Activated T-helper 1 cell treated with anti-CD3 and anti-CD28 coated beads, Interleukin-12 subunit alpha, Interleukin-12 subunit beta, Interleukin-2, Interleukin-4 antibody, amounts not matched to agents 30 ng/mL and 10 ng/mL and 1 ng/mL, durations not matched to agents 14 hours and 24 hours and 36 hours (primary cell): Measurements from ENCODE around the gene DAZAP1. TPM values are rescaled to one million over a fixed set of nuclear protein-coding genes. Genes with fewer than 3 reads are reported as not detected.
"Not testable (repeated sequence)": the region's sequence is repeated elsewhere in the genome, so short reads cannot be mapped to it uniquely, and the experiment has no call there.

ENCODE experiments used
- DNase-seq: peaks from one replicate; pipeline ENCODE4 v3.0.0; 2021; ENCODE audit warnings: low spot score
- H3K27ac Mint-ChIP-seq: one replicate; pipeline ENCODE4 v1.8.0; 2021; ENCODE audit warnings: mild to moderate bottlenecking, mixed read lengths
- H3K27me3 Mint-ChIP-seq: one replicate; pipeline ENCODE4 v1.8.0; 2022; ENCODE audit warnings: mild to moderate bottlenecking, moderate library complexity, mixed read lengths; ENCODE audit not compliant: insufficient read depth
- H3K36me3 Mint-ChIP-seq: one replicate; pipeline ENCODE4 v1.8.0; 2021; ENCODE audit warnings: low read depth, mixed read lengths
- H3K4me1 Mint-ChIP-seq: one replicate; pipeline ENCODE4 v1.8.0; 2021; ENCODE audit warnings: low read depth, mixed read lengths
- H3K4me3 Mint-ChIP-seq: one replicate; pipeline ENCODE4 v1.8.0; 2021; ENCODE audit warnings: mild to moderate bottlenecking, moderate library complexity, mixed read lengths
- H3K9me3 Mint-ChIP-seq: one replicate; pipeline ENCODE4 v1.8.0; 2021; ENCODE audit warnings: mixed read lengths
- intact Hi-C: fragments of 100-400 bp; cut with micrococcal nuclease; formaldehyde crosslinking; loops from one replicate; pipeline ENCODE4 v1.15.1; 2024
- total RNA-seq: library from RNA; stranded (reverse); gene quantifications from 2 replicates; pipeline ENCODE4 v1.2.3, GENCODE V29; 2022

Gene DAZAP1
- total RNA-seq, 1 donor from 2014 or later: 301 TPM

DNA sequence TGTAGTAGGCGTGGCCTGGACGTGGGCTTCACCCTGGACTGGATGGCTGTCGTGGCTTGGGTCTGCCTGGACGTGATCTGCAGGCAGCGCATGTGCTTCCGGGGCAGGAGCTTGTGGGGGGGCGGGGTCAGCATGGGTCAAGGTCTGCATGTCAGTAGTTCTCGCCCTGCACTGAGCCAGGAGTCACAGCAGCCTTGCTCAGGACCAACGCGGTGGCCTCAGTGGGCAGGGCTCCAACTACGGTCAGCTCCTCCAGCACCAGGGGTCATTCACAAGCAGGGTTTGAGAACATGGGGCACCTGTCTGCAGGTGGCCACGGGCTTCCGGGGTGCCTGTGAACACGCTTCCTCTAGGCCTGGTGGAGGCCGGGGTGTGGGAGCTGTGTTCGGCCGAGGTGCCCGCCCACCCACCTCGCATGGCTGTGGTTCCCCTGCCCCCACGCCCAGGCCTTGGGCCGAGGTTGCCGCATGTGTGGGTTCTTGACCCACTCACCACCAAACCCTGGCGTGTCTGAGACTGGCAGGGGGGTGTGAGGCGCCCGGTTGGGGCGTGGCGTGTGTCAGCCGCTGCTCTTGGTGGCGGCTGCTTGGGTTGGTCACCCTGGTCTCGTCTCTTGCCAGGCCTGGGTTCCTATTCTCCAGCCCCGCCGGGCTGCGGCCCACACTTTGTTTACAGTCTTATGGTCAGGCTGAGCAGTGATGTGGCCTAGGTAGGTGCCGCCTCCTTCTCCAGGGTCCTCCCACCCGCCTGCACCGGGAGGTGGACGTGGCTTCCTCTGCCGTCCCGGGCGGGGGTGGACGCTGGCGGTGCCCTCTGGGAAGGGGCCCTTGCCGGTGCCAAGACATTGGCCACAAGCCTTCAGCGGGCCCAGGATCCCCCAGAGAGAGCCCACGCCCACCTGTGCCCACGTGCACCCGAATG lies 26.0 kb downstream of the DAZAP1 start:
- no peak overlapping the region for H3K27ac Mint-ChIP-seq
- H3K9me3 Mint-ChIP-seq: no peaks in the 10 kb centered on the region
- H3K27me3 Mint-ChIP-seq: no peaks in the 10 kb centered on the region
- H3K4me1 Mint-ChIP-seq: no peaks in the 10 kb centered on the region
- intact Hi-C loops: no loop called here
- no peak overlapping the region for H3K4me3 Mint-ChIP-seq
- H3K36me3 Mint-ChIP-seq: peaks cover 12% of the 10 kb centered on the region
- no peak for DNase-seq

DNA sequence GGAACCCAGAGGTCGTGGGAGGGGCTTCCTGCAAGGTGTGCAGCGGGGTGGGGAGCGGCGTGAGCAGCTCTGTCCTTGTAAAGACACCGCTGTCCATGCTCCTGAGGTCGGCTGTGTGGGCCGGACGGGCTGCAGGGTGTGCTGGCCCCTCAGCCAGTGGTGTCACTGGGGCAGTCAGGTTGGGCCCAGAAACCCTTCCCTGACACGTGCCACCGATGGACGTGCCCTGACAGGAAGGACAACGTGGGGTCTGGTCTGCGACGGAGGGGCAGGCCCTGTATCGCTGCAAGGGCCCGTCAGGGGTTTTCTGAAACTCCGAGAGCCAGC lies 26.6 kb downstream of the DAZAP1 start:
- DNase-seq: no peak
- H3K4me3 Mint-ChIP-seq: no peak overlapping the region
- no peaks in the 10 kb centered on the region for H3K4me1 Mint-ChIP-seq
- peaks cover 13% of the 10 kb centered on the region for H3K36me3 Mint-ChIP-seq
- intact Hi-C loops: no loop called here
- H3K27ac Mint-ChIP-seq: no peak overlapping the region
- H3K27me3 Mint-ChIP-seq: no peaks in the 10 kb centered on the region
- no peaks in the 10 kb centered on the region for H3K9me3 Mint-ChIP-seq

DNA sequence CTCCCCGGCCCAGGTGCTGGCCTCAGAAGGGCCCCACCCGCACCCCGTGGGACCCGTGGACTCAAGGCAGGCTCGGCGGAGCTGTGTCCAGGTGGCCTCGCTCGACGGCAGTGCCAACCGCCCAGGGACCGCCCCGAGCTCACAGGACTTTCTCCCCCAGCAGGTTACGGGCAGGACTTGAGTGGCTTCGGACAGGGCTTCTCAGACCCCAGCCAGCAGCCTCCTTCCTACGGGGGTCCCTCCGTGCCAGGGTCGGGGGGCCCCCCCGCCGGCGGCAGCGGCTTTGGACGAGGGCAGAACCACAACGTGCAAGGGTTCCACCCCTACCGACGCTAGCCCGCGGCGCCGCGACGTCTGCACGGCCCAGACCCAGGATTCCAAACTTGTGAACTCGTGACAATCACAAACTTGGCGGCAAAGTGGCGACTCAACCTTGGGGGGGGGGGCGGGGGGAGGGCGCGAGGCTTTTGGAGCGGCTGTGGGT lies 27.2 kb downstream of the DAZAP1 start:
- H3K9me3 Mint-ChIP-seq: no peaks in the 10 kb centered on the region
- no peak for DNase-seq
- peaks cover 16% of the 10 kb centered on the region for H3K36me3 Mint-ChIP-seq
- H3K27me3 Mint-ChIP-seq: no peaks in the 10 kb centered on the region
- H3K4me1 Mint-ChIP-seq: no peaks in the 10 kb centered on the region
- H3K27ac Mint-ChIP-seq: no peak overlapping the region
- intact Hi-C loops: no loop called here
- no peak overlapping the region for H3K4me3 Mint-ChIP-seq

DNA sequence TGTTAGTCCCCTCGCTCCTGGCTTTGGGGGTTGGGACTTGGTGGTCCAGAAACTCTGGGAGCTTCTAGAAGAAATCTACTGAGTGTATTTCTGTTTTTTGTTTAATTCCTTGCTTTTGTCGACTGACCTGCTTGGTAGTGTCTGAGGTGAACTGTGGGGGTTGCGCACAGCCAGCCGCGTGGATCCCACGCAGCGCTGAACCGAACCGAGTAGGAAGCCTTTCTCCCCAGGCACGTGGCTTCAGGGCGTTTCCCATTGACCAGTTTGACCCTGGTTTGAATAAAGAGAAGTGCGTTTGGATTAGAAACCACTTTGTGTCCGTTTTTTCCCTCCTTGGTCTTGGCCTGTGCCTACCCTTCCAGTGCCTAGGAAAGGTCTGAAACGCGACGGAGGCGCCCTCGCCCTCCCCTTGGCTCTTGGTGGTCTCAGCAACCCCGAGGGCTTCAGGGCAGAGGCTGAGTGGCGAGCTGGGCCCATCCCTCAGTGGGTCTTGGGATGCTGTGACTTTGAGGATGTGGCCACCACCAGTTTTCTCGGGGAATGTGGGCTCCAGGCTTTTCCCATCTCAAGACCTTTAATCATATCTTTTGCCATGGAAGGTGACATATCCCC lies 28.1 kb downstream of the DAZAP1 start:
- intact Hi-C loops: no loop called here
- no peak overlapping the region for H3K27ac Mint-ChIP-seq
- no peaks in the 10 kb centered on the region for H3K4me1 Mint-ChIP-seq
- no peaks in the 10 kb centered on the region for H3K9me3 Mint-ChIP-seq
- no peaks in the 10 kb centered on the region for H3K27me3 Mint-ChIP-seq
- H3K36me3 Mint-ChIP-seq: peaks cover 22% of the 10 kb centered on the region
- no peak for DNase-seq
- no peak overlapping the region for H3K4me3 Mint-ChIP-seq

DNA sequence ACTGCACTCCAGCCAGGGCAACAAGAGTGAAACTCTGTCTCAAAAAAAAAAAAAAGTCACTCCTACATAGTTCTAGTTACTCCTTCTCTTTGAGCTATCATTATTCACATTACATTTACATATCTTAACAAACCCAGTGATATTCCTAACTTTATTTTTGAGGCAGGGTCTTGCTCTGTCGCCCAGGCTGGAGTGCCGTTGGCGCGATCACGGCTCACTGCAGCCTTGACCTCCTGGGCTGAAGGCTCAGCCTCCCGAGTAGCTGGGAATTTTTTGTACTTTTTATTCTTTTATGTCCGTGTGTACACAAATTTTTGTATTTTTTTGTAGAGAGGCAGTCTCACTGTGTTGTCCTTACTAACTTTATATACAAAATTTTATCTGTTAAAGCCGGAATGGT lies 30.2 kb downstream of the DAZAP1 start:
- no peak for DNase-seq
- intact Hi-C loops: loop anchor here (1.0 to 2.0 kb wide), 4 partner anchors 30 to 989 kb away; partner anchors contain the start of genes C19orf25, DAZAP1, NDUFS7 and TIMM13
- Mint-ChIP-seq H3K36me3 (peaks cover 39% of the 10 kb centered on the region), H3K27me3 (no peaks in the 10 kb centered on the region), H3K9me3 (no peaks in the 10 kb centered on the region), H3K4me3 (peak overlapping the region; percentile 98), H3K27ac (no peak overlapping the region), H3K4me1 (no peaks in the 10 kb centered on the region)

DNA sequence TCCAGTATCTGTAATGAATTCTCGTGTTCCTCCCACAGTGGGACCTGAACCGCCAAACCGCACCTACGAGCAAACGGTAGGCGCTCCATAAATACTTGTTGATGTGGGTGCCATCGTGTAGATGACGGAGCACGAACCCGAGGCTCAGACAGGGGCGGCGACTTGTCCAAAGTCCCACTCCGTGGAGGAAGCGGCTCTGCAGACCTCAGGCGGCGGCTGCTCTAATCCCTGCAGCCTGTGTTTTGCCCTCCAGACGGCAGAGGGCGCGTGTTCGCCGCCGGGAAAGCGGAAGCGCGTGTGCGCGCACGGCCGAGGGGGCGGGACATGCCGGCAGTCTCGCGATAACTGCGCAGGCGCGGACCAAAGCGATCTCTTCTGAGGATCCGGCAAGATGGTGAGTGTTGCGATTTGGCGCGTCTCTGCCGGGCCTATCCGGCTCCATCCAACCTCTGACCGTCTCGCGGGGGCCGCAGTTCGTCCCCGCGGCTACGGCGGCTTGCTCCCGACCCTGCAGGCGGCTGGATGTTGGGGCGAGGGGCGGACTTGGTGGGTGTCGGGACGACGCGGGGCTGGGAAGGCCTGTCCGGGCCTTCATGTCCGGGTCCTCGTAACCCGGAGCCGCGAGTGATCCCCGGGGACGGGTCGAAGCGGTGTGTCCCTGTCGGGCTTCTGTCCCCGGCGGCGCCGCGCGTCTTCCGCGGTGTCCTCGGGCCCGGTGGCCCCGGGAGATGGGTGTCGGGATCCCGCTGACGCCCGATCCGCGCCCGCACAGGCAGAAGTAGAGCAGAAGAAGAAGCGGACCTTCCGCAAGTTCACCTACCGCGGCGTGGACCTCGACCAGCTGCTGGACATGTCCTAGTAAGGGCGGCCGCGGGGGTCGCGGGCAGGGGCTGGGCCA lies 30.9 kb downstream of the DAZAP1 start, which contains the start of gene RPS15:
Gene RPS15, plus strand, starts transcription at position 362 of the 898 bp plus-strand sequence. Its CDS starts 30 bp downstream, at position 392.
- Mint-ChIP-seq H3K27me3 (no peaks in the 10 kb centered on the region), H3K27ac (peak within 1 kb of the TSS; percentile 99), H3K4me1 (no peaks in the 10 kb centered on the region), H3K9me3 (no peaks in the 10 kb centered on the region), H3K36me3 (peaks cover 42% of the 10 kb centered on the region), H3K4me3 (peak within 1 kb of the TSS; percentile 98)
- intact Hi-C loops: loop anchor here (1.0 to 2.0 kb wide), 4 partner anchors 31 to 989 kb away; partner anchors contain the start of genes C19orf25, DAZAP1, NDUFS7 and TIMM13
- peak; percentile 95 for DNase-seq

DNA sequence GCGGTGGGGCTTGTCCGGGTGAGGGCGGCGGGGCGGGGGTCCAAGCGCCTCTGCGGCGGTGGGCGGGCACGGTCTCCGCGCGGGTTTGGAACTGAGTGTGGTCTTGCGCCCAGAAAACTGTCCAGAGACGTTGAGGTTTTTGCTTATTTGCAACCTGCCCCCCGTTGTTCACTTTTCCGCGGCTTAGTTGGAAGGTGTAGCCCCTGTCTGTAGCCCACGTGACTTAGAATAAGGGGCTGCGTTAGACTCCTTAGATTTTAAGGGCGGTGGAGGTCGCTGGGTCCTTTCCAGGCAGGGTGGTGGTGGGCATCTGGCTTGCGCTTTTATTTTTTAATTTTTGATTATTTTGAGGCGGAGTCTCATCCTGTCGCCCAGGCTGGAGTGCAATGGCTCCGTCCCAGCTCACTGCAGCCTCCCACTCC lies 31.6 kb downstream of the DAZAP1 start:
- Mint-ChIP-seq H3K4me1 (no peaks in the 10 kb centered on the region), H3K27ac (peak overlapping the region; percentile 67), H3K9me3 (no peaks in the 10 kb centered on the region), H3K36me3 (peaks cover 42% of the 10 kb centered on the region), H3K4me3 (peak overlapping the region; percentile 98), H3K27me3 (no peaks in the 10 kb centered on the region)
- intact Hi-C loops: loop anchor here (1.0 to 2.0 kb wide), 4 partner anchors 32 to 988 kb away; partner anchors contain the start of genes C19orf25, DAZAP1, NDUFS7 and TIMM13
- no peak for DNase-seq

DNA sequence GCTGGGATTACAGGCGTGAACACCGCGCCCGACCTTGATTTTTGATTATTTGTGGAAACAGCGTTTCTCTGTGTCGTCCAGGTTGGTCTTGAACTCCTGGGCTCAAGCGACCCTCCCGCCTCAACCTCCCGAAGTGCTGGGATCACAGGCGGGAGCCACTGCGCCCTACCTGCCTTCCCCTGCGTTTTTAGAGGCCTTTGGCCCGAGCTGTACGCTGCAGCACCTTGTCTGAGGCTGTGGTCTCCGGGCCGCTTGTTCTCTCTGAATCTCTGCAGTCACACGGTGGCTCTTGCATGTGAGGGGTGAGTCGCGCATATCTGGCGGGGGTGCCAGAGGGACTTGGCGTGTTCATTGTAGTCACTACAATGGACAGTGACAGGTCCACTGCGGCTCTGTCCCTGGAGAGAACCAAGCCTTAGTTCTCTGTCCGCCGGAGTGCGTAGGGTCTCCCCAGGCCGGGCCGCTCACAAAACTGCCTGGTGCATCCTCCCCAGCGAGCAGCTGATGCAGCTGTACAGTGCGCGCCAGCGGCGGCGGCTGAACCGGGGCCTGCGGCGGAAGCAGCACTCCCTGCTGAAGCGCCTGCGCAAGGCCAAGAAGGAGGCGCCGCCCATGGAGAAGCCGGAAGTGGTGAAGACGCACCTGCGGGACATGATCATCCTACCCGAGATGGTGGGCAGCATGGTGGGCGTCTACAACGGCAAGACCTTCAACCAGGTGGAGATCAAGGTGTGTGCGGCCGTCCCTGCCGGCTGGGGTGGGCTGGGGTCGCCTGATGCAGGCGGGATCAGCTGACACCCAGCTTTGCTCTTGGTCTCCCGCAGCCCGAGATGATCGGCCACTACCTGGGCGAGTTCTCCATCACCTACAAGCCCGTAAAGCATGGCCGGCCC lies 32.4 kb downstream of the DAZAP1 start:
- Mint-ChIP-seq H3K4me3 (peak overlapping the region; percentile 98), H3K27ac (peak overlapping the region; percentile 67), H3K36me3 (peaks cover 43% of the 10 kb centered on the region)
- DNase-seq, H3K4me1 Mint-ChIP-seq, H3K27me3 Mint-ChIP-seq, H3K9me3 Mint-ChIP-seq: not testable (repeated sequence)
- intact Hi-C loops: loop anchor here (2.0 kb wide), 2 partner anchors 39 to 987 kb away; partner anchors contain the start of genes C19orf25 and TIMM13

DNA sequence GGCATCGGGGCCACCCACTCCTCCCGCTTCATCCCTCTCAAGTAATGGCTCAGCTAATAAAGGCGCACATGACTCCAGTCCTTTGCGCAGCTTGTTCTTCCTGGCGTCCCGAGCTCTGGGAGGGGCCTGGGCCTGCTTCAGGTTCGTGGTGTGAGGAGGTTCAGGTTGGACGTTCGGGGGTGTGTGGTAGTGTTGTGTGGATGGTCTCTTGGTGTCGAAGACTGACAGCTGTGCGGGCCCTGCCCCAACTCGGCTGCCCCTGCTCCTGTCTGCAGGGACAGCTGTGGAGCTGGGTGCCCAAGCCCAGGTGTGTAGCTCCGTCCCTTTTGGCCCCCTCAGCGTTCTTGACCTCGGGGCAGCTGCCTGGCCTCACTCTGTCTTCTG lies 33.0 kb downstream of the DAZAP1 start:
- H3K36me3 Mint-ChIP-seq: peaks cover 40% of the 10 kb centered on the region
- no peaks in the 10 kb centered on the region for H3K27me3 Mint-ChIP-seq
- intact Hi-C loops: no loop called here
- no peaks in the 10 kb centered on the region for H3K9me3 Mint-ChIP-seq
- no peaks in the 10 kb centered on the region for H3K4me1 Mint-ChIP-seq
- DNase-seq: no peak
- peak overlapping the region; percentile 98 for H3K4me3 Mint-ChIP-seq
- peak overlapping the region; percentile 52 for H3K27ac Mint-ChIP-seq

DNA sequence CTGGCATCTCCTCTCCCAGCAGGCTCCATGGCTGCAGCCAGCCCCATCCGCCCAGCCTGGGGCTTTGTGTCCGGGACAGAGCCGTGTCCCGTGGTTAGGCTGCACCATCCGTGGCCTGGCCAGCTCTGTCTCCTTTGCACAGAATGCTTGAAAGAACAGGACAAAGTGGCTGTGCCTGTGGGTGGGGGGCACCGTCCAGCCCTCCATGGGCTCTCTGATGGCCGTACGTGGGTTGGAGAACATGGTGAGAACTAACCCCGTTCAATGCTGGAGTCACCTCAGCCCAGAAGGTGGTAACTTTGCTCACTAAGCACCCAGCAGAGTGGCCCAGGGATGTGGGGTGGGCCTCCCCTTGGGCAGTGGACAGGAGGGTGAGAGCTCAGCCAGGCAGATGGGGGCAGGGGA lies 33.6 kb downstream of the DAZAP1 start:
- no peak for DNase-seq
- peaks cover 39% of the 10 kb centered on the region for H3K36me3 Mint-ChIP-seq
- H3K9me3 Mint-ChIP-seq: no peaks in the 10 kb centered on the region
- H3K4me3 Mint-ChIP-seq: peak overlapping the region; percentile 98
- intact Hi-C loops: no loop called here
- peak overlapping the region; percentile 23 for H3K27ac Mint-ChIP-seq
- H3K27me3 Mint-ChIP-seq: no peaks in the 10 kb centered on the region
- no peaks in the 10 kb centered on the region for H3K4me1 Mint-ChIP-seq

DNA sequence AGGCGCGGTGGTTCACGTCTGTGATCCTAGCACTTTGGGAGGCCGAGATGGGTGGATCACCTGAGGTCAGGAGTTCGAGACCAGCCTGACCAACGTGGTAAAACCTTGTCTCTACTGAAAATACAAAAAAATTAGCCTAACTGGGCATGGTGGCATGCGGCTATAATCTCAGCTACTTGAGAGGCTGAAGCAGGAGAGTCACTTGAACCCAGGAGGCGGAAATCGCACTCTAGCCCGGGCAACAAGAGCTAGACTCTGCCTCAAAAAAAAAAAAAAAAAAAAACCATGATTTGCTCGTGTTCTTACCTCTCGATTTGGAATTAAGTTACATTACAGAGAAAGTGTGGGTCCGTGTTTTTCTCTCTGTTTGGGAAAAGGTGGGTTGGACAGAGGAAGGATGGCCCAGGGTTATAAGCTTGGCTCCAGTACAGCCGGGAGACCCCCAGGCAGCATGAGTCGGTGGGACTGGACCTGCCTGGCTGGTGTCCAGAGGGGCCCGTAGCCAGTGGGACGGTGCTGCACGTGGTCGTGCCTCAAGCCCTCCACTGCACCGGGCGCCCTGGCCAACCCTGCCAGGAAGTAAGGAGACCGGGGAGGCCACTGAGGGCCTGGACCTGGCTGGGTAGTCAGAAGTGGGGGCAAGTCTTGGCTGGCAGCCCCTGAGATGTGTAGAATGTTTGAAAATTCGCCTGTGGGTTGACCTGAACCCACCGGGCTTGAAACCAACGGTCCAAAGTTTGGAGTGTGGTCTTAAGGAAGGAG lies 34.5 kb downstream of the DAZAP1 start:
- H3K4me1 Mint-ChIP-seq: no peaks in the 10 kb centered on the region
- intact Hi-C loops: no loop called here
- peaks cover 2% of the 10 kb centered on the region for H3K27me3 Mint-ChIP-seq
- peak overlapping the region; percentile 53 for H3K4me3 Mint-ChIP-seq
- no peaks in the 10 kb centered on the region for H3K9me3 Mint-ChIP-seq
- DNase-seq: no peak
- peaks cover 39% of the 10 kb centered on the region for H3K36me3 Mint-ChIP-seq
- peak overlapping the region; percentile 48 for H3K27ac Mint-ChIP-seq
